AG08395 (cell line): ENCODE results near the gene CDK14.
A peak's percentile ranks its signal among the peaks of the same experiment; 100 is the strongest.
"Not testable (repeated sequence)": the region's sequence is repeated elsewhere in the genome, so short reads cannot be mapped to it uniquely, and the experiment has no call there.

Experiments used
- DNase-seq: peaks from one replicate; pipeline ENCODE4 v3.0.0; 2012; ENCODE audit warnings: mixed read lengths, low spot score

Gene CDK14

GRCh38 chr7:90631502-90631901 lies 35.4 kb downstream of the CDK14 start:
- DNase-seq: no peak

- DNase-seq: not testable (repeated sequence)
Measured at GRCh38 chr7:90639683-90640082, 43.6 kb downstream of the CDK14 start.

GRCh38 chr7:90642978-90643377 lies 46.9 kb downstream of the CDK14 start:
- no peak for DNase-seq

GRCh38 chr7:90645784-90646183 lies 49.7 kb downstream of the CDK14 start:
- no peak for DNase-seq

GRCh38 chr7:90648107-90648506 lies 52.0 kb downstream of the CDK14 start:
- DNase-seq: no peak

GRCh38 chr7:90648834-90649233 lies 52.7 kb downstream of the CDK14 start:
- no peak for DNase-seq

GRCh38 chr7:90654718-90655427 lies 58.8 kb downstream of the CDK14 start:
- DNase-seq: no peak

- peak; percentile 63 for DNase-seq
Measured at GRCh38 chr7:90655566-90655965, 59.4 kb downstream of the CDK14 start.

GRCh38 chr7:90657481-90657880 lies 61.4 kb downstream of the CDK14 start:
- DNase-seq: no peak

GRCh38 chr7:90660100-90660499 lies 64.0 kb downstream of the CDK14 start:
- no peak for DNase-seq

- no peak for DNase-seq
Measured at GRCh38 chr7:90660819-90661218, 64.7 kb downstream of the CDK14 start.

GRCh38 chr7:90661290-90662151 lies 65.4 kb downstream of the CDK14 start:
- no peak for DNase-seq

- DNase-seq: no peak
Measured at GRCh38 chr7:90663176-90663575, 67.1 kb downstream of the CDK14 start.

GRCh38 chr7:90666186-90666585 lies 70.1 kb downstream of the CDK14 start:
- DNase-seq: no peak

GRCh38 chr7:90668992-90669391 lies 72.9 kb downstream of the CDK14 start:
- DNase-seq: no peak

GRCh38 chr7:90669492-90669891 lies 73.4 kb downstream of the CDK14 start:
- no peak for DNase-seq

GRCh38 chr7:90671571-90671970 lies 75.5 kb downstream of the CDK14 start:
- no peak for DNase-seq

- no peak for DNase-seq
Measured at GRCh38 chr7:90672210-90672609, 76.1 kb downstream of the CDK14 start.

GRCh38 chr7:90674625-90675024 lies 78.5 kb downstream of the CDK14 start:
- no peak for DNase-seq

GRCh38 chr7:90675982-90676381 lies 79.9 kb downstream of the CDK14 start:
- no peak for DNase-seq

- DNase-seq: no peak
Measured at GRCh38 chr7:90677486-90678404, 81.6 kb downstream of the CDK14 start.

- no peak for DNase-seq
Measured at GRCh38 chr7:90678986-90679385, 82.9 kb downstream of the CDK14 start.
